Measurements from ENCODE around the gene STYXL1.

DNA sequence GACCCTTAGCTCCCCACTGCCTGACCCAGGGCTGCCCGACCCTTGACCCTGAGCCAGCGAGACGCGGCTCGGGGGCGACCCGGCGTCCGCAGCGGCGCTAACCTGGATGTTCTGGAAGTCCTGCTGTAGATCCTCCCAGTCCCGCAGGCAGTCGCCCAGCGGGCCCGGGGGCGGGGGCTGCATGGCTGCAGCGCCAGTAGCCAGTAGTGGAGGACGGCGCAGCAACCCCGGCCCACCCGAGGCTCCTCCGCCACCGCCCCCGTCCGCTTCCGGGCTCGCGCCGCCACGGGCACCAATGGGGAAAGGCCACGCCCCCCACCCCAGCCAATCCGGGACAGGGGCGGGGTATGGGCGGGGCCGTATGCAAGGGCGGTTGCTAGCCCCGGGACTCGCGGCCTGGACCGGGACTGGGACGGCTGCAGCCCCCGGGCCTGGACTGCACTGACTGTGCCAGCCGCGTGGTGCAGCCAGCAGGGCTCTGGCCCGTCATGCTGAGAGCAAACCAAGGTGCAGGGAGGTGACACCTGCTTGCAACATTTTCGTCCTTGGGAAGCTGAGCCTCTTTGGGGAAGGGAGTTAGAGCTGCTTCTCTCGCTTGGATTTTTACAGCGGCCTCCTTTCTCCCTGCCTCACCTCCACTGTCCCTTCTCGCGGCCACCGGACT lies 53.3 kb downstream of the STYXL1 start, which contains the start of gene TMEM120A:
- no peak for TF ChIP-seq EZH2 (IDR thresholded peaks at IDR 0.05; ENCODE audit: borderline replicate concordance)
- TF ChIP-seq, protein P1, sequence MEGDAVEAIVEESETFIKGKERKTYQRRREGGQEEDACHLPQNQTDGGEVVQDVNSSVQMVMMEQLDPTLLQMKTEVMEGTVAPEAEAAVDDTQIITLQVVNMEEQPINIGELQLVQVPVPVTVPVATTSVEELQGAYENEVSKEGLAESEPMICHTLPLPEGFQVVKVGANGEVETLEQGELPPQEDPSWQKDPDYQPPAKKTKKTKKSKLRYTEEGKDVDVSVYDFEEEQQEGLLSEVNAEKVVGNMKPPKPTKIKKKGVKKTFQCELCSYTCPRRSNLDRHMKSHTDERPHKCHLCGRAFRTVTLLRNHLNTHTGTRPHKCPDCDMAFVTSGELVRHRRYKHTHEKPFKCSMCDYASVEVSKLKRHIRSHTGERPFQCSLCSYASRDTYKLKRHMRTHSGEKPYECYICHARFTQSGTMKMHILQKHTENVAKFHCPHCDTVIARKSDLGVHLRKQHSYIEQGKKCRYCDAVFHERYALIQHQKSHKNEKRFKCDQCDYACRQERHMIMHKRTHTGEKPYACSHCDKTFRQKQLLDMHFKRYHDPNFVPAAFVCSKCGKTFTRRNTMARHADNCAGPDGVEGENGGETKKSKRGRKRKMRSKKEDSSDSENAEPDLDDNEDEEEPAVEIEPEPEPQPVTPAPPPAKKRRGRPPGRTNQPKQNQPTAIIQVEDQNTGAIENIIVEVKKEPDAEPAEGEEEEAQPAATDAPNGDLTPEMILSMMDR (IDR thresholded peaks at IDR 0.05; ENCODE audit: poor library complexity), result no peak
